Measurements from ENCODE around the gene DYRK3. TPM values are rescaled to one million over a fixed set of nuclear protein-coding genes. Genes with fewer than 3 reads are reported as not detected.
A peak's percentile ranks its signal among the peaks of the same experiment; 100 is the strongest.

Gene DYRK3
- 1.7 and 2.1 TPM in 2 replicates for total RNA-seq
- long read RNA-seq, partial matches to known transcripts = 2 of 2 reads
- long read RNA-seq, other reads (novel, unspliced or antisense) = 0 of 2 reads

DNA sequence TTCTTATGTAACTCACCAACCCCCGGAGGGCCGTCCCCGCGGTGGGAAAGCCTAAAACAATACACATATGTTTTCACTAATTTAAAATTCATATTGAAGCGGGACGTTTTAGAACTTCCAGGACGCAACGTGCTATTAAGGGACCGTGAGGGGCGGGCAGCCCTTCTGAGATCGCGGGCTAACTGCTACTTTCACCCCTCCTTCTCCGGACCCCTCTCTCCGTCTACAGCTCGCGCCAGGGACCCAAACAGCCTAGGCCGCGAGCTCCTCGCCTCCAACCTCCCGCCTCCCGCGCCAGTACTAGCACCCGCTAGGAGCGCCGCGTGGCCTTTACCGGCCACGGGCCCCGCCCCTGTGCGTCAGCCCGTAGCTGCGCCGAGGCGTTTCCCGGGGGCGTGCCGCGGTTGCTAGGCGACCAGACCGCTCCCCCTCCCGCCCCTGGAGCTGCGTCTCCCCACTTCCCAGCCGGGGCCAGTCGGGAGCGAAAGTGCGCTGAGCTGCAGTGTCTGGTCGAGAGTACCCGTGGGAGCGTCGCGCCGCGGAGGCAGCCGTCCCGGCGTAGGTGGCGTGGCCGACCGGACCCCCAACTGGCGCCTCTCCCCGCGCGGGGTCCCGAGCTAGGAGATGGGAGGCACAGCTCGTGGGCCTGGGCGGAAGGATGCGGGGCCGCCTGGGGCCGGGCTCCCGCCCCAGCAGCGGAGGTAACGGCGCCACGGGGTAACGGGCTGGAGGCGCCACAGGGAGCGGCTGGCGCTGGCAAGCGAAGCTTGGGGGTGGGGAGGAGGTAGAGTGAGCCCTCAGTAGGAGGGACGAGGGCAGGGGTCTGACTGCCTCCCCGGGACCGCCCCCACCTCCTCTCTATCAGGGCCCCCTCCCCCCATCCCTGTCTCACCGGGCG lies at the start of gene DYRK3:
TSS of gene DYRK3 (plus strand) at position 457 of the 898 bp plus-strand sequence. CDS start at position 625, 168 bp downstream.
- Mint-ChIP-seq H3K36me3 (ENCODE audit: unreplicated experiment) (no peaks in the 10 kb centered on the region), H3K27ac (ENCODE audit: unreplicated experiment) (peak within 1 kb of the TSS; percentile 63), H3K4me1 (ENCODE audit: unreplicated experiment) (peaks cover 19% of the 10 kb centered on the region), H3K4me3 (ENCODE audit: unreplicated experiment) (peak within 1 kb of the TSS; percentile 79), H3K27me3 (ENCODE audit: unreplicated experiment) (peaks cover 6% of the 10 kb centered on the region), H3K9me3 (ENCODE audit: unreplicated experiment) (no peaks in the 10 kb centered on the region)
- TF ChIP-seq, protein P1, sequence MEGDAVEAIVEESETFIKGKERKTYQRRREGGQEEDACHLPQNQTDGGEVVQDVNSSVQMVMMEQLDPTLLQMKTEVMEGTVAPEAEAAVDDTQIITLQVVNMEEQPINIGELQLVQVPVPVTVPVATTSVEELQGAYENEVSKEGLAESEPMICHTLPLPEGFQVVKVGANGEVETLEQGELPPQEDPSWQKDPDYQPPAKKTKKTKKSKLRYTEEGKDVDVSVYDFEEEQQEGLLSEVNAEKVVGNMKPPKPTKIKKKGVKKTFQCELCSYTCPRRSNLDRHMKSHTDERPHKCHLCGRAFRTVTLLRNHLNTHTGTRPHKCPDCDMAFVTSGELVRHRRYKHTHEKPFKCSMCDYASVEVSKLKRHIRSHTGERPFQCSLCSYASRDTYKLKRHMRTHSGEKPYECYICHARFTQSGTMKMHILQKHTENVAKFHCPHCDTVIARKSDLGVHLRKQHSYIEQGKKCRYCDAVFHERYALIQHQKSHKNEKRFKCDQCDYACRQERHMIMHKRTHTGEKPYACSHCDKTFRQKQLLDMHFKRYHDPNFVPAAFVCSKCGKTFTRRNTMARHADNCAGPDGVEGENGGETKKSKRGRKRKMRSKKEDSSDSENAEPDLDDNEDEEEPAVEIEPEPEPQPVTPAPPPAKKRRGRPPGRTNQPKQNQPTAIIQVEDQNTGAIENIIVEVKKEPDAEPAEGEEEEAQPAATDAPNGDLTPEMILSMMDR (IDR thresholded peaks at IDR 0.05) = no peak
- peak; percentile 96 for DNase-seq (ENCODE audit: extremely low spot score, unreplicated experiment)

DNA sequence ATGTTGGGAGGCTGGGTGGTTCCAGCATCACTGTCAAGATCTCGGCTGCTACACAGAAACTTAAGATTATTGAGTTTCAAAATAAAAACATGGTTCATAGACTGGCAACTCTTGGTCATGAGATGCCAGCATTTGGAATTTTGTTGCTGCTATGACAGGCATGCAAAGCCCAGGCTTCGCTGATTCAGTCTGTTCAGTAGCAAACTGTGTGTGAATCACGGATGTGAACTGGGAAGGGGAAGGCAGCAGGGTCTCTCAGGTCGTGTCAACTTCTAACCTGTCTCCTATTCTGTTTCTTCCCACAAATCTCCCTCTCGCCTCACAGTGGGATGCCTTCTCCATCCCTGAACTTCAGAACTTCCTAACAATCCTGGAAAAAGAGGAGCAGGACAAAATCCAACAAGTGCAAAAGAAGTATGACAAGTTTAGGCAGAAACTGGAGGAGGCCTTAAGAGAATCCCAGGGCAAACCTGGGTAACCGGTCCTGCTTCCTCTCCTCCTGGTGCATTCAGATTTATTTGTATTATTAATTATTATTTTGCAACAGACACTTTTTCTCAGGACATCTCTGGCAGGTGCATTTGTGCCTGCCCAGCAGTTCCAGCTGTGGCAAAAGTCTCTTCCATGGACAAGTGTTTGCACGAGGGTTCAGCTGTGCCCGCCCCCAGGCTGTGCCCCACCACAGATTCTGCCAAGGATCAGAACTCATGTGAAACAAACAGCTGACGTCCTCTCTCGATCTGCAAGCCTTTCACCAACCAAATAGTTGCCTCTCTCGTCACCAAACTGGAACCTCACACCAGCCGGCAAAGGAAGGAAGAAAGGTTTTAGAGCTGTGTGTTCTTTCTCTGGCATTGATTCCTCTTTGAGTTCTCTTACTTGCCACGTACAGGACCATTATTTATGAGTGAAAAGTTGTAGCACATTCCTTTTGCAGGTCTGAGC lies 48.6 kb upstream of the DYRK3 start:
- peaks cover 14% of the 10 kb centered on the region for H3K36me3 Mint-ChIP-seq (ENCODE audit: unreplicated experiment)
- no peak overlapping the region for H3K27ac Mint-ChIP-seq (ENCODE audit: unreplicated experiment)
- H3K4me1 Mint-ChIP-seq (ENCODE audit: unreplicated experiment) = peaks cover 24% of the 10 kb centered on the region
- no peaks in the 10 kb centered on the region for H3K9me3 Mint-ChIP-seq (ENCODE audit: unreplicated experiment)
- TF ChIP-seq, protein P1 (IDR thresholded peaks at IDR 0.05) = no peak
- H3K4me3 Mint-ChIP-seq (ENCODE audit: unreplicated experiment) = no peak overlapping the region
- no peak for DNase-seq (ENCODE audit: extremely low spot score, unreplicated experiment)
- H3K27me3 Mint-ChIP-seq (ENCODE audit: unreplicated experiment) = no peaks in the 10 kb centered on the region

- Mint-ChIP-seq H3K4me3 (ENCODE audit: unreplicated experiment) (no peak overlapping the region), H3K9me3 (ENCODE audit: unreplicated experiment) (no peaks in the 10 kb centered on the region), H3K27ac (ENCODE audit: unreplicated experiment) (no peak overlapping the region), H3K27me3 (ENCODE audit: unreplicated experiment) (no peaks in the 10 kb centered on the region), H3K36me3 (ENCODE audit: unreplicated experiment) (peaks cover 23% of the 10 kb centered on the region), H3K4me1 (ENCODE audit: unreplicated experiment) (peaks cover 24% of the 10 kb centered on the region)
- no peak for DNase-seq (ENCODE audit: extremely low spot score, unreplicated experiment)
- TF ChIP-seq, protein P1 (IDR thresholded peaks at IDR 0.05) = no peak
These were observed 47.4 kb upstream of the DYRK3 start for GRCh38 chr1:206587904-206588303.

- TF ChIP-seq, protein P1 (IDR thresholded peaks at IDR 0.05) = no peak
- DNase-seq (ENCODE audit: extremely low spot score, unreplicated experiment) = no peak
- Mint-ChIP-seq H3K9me3 (ENCODE audit: unreplicated experiment) (no peaks in the 10 kb centered on the region), H3K36me3 (ENCODE audit: unreplicated experiment) (peaks cover 27% of the 10 kb centered on the region), H3K27me3 (ENCODE audit: unreplicated experiment) (no peaks in the 10 kb centered on the region), H3K27ac (ENCODE audit: unreplicated experiment) (peak overlapping the region; percentile 78), H3K4me3 (ENCODE audit: unreplicated experiment) (no peak overlapping the region), H3K4me1 (ENCODE audit: unreplicated experiment) (peaks cover 24% of the 10 kb centered on the region)
These were observed 46.8 kb upstream of the DYRK3 start for GRCh38 chr1:206588492-206588891.

Measured in osteocyte (in vitro differentiated cells).